Thymus (tissue), 11 donors: ENCODE measurements around the gene CBX8. TPM values are rescaled to one million over a fixed set of nuclear protein-coding genes. Genes with fewer than 3 reads are reported as not detected.
"Not testable (repeated sequence)": the region's sequence is repeated elsewhere in the genome, so short reads cannot be mapped to it uniquely, and the experiment has no call there.

Experiments used
- DNase-seq, 9 donors: peaks; one replicate each; pipeline ENCODE4 v3.0.0-alpha.2; 2013; ENCODE audit warnings: low spot score in 9 of 9, low read depth in 6 of 9, missing footprints in 1 of 9
- H3K27ac ChIP-seq, 2 donors: one replicate each; pipeline ENCODE4 v1.5.1; 2013; ENCODE audit warnings: control low read depth in 1 of 2, low read depth in 1 of 2, low read length in 1 of 2, mild to moderate bottlenecking in 1 of 2, moderate library complexity in 1 of 2
- H3K27me3 ChIP-seq, 2 donors: one replicate each; pipeline ENCODE4 v1.5.1; 2013; ENCODE audit warnings: low read length in 1 of 2; ENCODE audit not compliant: control insufficient read depth in 2 of 2, insufficient read depth in 1 of 2
- H3K36me3 ChIP-seq, 2 donors: one replicate each; pipeline ENCODE4 v1.5.1; 2013; ENCODE audit warnings: low read length in 1 of 2, mild to moderate bottlenecking in 1 of 2, moderate library complexity in 1 of 2; ENCODE audit not compliant: control insufficient read depth in 2 of 2, insufficient read depth in 2 of 2
- H3K4me1 ChIP-seq, 2 donors: one replicate each; pipeline ENCODE4 v1.5.1; 2013; ENCODE audit warnings: low read length in 2 of 2; ENCODE audit not compliant: control insufficient read depth in 2 of 2, insufficient read depth in 2 of 2
- H3K4me3 ChIP-seq, 2 donors: one replicate each; pipeline ENCODE4 v1.5.1; 2013; ENCODE audit warnings: low read length in 2 of 2, control low read depth in 1 of 2, mild to moderate bottlenecking in 1 of 2
- H3K9me3 ChIP-seq, 2 donors: one replicate each; pipeline ENCODE4 v1.5.1; 2013; ENCODE audit warnings: low read length in 1 of 2, mild to moderate bottlenecking in 1 of 2; ENCODE audit not compliant: control insufficient read depth in 2 of 2, insufficient read depth in 1 of 2
- WGBS: extraction: QIAGEN DNeasy Blood & Tissue Kit; methylation state at CpG from one replicate; pipeline ENCODE4 v1.1.7; 2013; 5-methylcytosine and 5-hydroxymethylcytosine counted together
- polyA plus RNA-seq: library from polyadenylated mRNA; stranded (reverse); fragments of 200-250 nt; gene quantifications from one replicate; pipeline ENCODE4 v1.2.3, GENCODE V29; 2013
- total RNA-seq: library from RNA; stranded (reverse); fragments of 120-200 nt; gene quantifications from one replicate; pipeline ENCODE4 v1.2.4, GENCODE V29; 2013
- donor health status: healthy.

The CBX8 gene
- total and polyA plus RNA-seq, 2 donors = 7.4 to 12.8 TPM

DNA sequence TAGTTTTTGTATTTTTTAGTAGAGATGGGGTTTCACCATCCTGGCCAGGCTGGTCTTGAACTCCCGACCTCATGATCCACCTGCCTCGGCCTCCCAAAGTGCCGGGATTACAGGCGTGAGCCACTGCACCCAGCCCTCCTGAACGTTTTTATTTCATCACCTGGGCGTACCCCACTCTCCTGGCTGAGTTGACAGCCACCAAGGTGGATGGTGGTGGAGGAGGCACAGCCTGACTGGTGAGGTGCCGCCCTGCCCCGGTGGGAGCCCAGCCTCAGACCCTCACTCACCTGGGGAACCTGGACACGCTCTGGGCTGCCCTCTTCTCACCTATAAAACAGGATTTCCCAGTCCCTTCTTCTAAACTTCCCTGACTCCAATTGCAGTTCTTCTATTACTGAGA, 24.2 kb downstream of the CBX8 start:
- H3K9me3 ChIP-seq, H3K27ac ChIP-seq, H3K4me3 ChIP-seq, DNase-seq, H3K4me1 ChIP-seq, H3K36me3 ChIP-seq: not testable (repeated sequence)
- H3K27me3 ChIP-seq = peaks cover 23 to 40% of the 10 kb centered on the region in 2 donors
- 94% methylated on average over 9 of the region's 9 CpGs for WGBS

DNA sequence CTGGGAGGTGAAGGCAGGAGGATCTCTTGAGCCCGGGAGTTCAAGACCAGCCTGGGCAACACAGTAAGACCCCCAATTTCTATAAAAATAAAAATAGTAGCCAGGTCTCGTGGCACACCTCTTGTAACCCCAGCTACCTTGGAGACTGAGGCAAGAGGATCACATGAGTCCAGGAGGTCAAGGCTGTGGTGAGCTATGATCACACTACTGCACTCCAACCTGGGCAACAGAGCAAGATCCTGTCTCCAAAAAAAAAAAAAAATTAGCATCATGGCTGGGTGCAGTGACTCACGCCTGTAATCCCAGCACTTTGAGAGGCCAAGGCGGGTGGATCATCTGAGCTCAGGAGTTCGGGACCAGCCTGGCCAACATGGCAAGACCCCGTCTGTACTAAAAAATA, 25.6 kb downstream of the CBX8 start:
- Histone ChIP-seq H3K9me3 (peaks cover 0 to 3% of the 10 kb centered on the region in 2 donors), H3K4me1 (no peaks in the 10 kb centered on the region), H3K27ac (no peak overlapping the region), H3K36me3 (no peaks in the 10 kb centered on the region), H3K27me3 (peaks cover 11 to 31% of the 10 kb centered on the region in 2 donors), H3K4me3 (no peak overlapping the region)
- 89% methylated on average over 6 of the region's 6 CpGs for WGBS
- DNase-seq = no peak

DNA sequence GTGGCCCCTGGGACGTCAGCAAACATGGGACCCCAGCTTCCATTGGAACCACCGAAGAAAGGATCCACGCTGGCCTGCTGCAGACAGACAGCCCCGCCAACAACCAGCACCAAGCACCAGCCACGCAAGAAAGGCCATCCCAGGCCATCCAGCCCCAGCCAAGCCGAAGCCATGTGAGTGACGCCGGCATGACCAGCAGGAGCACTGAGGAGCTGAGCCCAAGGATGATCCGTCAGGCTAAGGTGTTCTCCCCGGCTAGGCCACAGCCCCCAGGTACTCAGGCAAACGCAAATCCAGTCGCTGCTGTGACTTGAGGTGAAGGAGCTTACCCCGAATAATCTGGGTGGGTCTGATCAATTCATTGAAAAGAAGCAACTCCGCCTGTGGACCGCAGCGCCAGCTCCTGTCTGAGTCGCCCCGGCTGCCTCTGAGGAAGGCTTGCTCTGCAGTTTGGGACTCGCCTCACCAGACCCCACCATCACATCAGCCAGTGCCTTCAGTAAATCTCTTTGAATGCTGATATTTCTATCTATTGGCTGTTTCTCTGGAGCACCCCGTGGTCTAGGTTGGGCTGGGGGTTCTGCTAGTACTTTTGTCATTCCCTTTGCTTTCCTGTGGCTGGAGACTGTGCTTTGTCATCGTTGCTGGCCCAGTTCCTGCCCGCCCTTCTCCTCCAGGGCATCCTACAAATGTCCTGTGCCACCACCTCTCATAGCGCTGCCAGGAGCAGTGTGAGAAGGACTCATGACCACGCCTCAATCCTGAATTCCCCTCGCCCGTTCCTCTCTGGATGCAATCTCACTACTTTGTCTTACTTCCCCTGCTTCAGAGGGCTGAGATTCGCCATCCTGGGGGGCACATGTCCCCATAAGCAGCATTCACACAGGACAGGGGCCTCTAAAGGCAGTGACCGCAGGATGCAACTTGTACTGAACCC, 27.0 kb downstream of the CBX8 start:
- 87% methylated on average over 28 of the region's 28 CpGs for WGBS
- H3K27ac ChIP-seq = no peak overlapping the region
- peaks cover 0 to 3% of the 10 kb centered on the region in 2 donors for H3K9me3 ChIP-seq
- H3K4me3 ChIP-seq = no peak overlapping the region
- no peak for DNase-seq
- H3K36me3 ChIP-seq = no peaks in the 10 kb centered on the region
- peaks cover 6 to 22% of the 10 kb centered on the region in 2 donors for H3K27me3 ChIP-seq
- H3K4me1 ChIP-seq = no peaks in the 10 kb centered on the region

DNA sequence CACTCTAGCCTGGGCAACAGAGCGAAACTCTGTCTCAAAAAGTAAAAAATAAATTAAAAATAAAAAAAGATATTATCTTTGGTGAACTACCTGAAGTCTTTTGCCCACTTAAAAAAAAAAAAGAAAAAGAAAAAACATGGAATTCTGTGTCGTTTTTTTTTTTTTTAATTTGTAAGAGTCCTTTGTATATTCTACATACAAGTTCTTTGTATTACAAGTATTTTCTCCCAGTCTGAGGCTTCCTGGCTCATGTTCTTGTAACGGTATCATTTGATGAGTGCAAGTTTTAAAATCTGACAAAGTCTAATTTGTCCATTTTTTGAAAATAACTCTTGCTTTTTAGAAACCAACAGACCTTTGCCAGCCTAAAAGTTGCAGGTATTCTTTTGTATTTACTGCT, 31.2 kb downstream of the CBX8 start:
- no peak overlapping the region for H3K4me3 ChIP-seq
- peaks cover 0 to 3% of the 10 kb centered on the region in 2 donors for H3K9me3 ChIP-seq
- no peak for DNase-seq
- no peaks in the 10 kb centered on the region for H3K36me3 ChIP-seq
- no peaks in the 10 kb centered on the region for H3K4me1 ChIP-seq
- H3K27ac ChIP-seq = no peak overlapping the region
- peaks cover 0 to 2% of the 10 kb centered on the region in 2 donors for H3K27me3 ChIP-seq
- 92% methylated on average over 3 of the region's 3 CpGs for WGBS

DNA sequence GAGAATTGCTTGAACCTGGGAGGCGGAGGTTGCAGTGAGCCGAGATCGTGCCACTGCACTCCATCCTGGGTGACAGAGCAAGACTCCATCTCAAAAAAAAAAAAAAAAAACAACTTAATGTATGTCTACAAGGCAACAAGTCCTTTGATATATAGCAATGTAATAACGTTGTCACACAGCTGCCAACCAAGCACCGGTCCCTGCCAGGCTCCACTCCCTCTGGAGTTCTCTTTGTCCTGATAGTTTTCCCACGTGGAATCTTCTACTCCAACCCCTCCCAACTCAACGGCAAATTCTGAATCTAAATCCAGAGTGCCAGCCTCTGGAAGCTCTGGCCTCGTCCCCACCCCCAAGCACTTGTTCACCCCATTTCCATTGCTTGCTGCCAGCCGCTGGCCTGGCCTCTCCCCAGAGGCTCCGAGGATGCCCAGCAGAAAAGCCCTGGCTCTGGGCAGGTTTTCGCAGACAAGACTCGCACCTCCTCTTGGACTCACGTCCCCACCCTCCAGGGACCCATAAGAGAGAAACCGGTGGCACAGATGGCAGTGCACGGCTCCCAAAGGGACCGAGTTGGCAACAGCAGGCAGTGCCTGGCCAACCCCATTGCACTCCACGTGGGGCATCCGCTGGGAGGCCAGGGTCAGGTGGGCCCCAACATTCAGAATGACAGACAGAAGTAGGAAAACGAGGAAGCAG, 34.8 kb downstream of the CBX8 start:
- WGBS = 91% methylated on average over 19 of the region's 19 CpGs
- H3K9me3 ChIP-seq = no peaks in the 10 kb centered on the region
- H3K4me1 ChIP-seq = no peaks in the 10 kb centered on the region
- peaks cover 2% of the 10 kb centered on the region in 2 donors for H3K27me3 ChIP-seq
- no peak overlapping the region for H3K27ac ChIP-seq
- DNase-seq = no peak
- H3K4me3 ChIP-seq = no peak overlapping the region
- no peaks in the 10 kb centered on the region for H3K36me3 ChIP-seq

DNA sequence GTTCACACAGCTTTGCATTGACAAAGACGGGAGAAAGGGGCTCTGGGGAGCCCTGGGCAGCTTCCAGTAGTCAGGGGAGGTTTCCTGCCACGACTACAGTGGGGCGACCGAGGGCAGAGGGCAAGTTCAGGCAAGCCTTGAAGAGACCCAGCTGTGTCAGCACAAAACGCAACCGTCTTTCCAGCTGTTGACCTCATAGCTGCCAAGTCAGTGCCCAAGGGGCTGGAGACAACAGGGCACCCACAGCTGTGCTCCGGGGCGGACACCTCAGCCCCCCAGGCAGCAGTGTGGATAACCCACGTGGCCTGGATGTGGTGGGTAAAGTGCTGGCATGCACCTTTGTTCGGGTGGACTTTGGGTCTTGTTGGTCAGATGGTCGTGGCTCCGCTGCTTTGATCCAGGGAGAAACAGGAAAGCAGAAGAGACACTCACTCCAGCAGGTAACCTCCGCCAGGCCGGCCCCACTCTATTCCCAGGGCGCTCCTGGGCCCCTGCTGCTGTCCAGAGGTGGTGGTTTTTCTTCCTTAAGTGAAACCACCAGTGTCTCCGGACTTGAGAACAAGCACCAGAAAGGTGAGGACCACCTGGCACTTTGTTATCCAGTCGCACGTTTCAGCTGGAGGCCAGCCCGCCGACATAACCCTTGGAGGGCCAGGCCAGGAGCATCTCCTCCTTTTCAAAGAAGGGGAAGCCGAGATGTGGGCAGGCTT, 36.5 kb downstream of the CBX8 start:
- Histone ChIP-seq H3K27me3 (peaks cover 4 to 9% of the 10 kb centered on the region in 2 donors), H3K9me3 (no peaks in the 10 kb centered on the region), H3K4me1 (no peaks in the 10 kb centered on the region), H3K4me3 (no peak overlapping the region), H3K36me3 (no peaks in the 10 kb centered on the region), H3K27ac (no peak overlapping the region)
- DNase-seq = no peak
- 94% methylated on average over 21 of the region's 21 CpGs for WGBS

DNA sequence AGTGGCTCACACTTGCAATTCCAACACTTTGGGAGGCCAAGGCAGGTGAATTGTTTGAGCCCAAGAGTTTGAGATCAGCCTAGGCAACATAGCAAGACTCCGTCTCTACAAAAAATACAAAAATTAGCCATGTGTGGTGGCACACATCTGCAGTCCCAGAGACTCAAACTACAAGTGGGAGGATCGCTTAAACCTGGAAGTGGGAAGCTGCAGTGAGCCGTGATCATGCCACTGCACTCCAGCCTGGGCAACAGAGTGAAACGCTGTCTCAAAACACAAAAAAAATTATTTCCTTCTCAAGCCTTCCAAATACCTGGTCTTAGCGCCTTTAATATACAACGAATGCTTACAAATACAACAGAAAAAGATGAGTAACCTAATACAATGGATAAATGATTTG, 38.6 kb downstream of the CBX8 start:
- no peak for DNase-seq
- H3K27me3 ChIP-seq = peaks cover 6 to 22% of the 10 kb centered on the region in 2 donors
- H3K4me3 ChIP-seq = no peak overlapping the region
- H3K9me3 ChIP-seq = no peaks in the 10 kb centered on the region
- H3K4me1 ChIP-seq = no peaks in the 10 kb centered on the region
- no peak overlapping the region for H3K27ac ChIP-seq
- H3K36me3 ChIP-seq = no peaks in the 10 kb centered on the region
- 97% methylated on average over 6 of the region's 6 CpGs for WGBS

DNA sequence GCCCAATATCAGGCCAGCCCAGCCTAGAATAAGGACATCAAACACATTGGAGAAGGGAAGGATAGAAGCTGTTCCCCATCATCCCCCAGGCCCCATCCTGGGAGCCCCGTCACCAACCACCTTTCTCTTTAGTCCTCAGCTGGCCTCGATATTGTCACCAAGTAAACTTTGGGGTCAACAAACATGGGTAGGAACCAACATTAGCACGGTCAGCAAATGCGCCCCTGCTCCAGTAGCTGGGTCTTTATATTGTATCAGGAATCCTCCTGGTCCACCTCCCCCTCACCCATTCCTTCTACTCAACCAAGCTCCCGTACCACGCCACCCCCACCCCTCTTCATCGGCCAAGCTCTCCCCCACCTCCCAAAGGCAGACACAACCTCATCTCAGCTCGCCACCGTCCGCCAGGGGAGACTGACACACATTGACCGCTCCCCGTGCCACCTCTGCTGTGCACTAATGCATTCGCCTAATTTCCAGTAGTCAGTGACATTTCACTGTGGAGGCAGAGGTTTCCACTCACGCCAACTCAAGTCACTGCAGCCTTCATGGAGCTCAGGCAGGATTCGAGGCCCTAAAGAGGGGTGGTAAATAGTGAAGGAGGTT, 39.6 kb downstream of the CBX8 start:
- H3K4me3 ChIP-seq = no peak overlapping the region
- H3K9me3 ChIP-seq = no peaks in the 10 kb centered on the region
- H3K36me3 ChIP-seq = no peaks in the 10 kb centered on the region
- 98% methylated on average over 15 of the region's 15 CpGs for WGBS
- H3K27me3 ChIP-seq = peaks cover 7 to 29% of the 10 kb centered on the region in 2 donors
- no peak for DNase-seq
- no peaks in the 10 kb centered on the region for H3K4me1 ChIP-seq
- no peak overlapping the region for H3K27ac ChIP-seq
